GM23248 (cell line): ENCODE measurements around the gene GRPEL2. TPM values are rescaled to one million over a fixed set of nuclear protein-coding genes. Genes with fewer than 3 reads are reported as not detected.

ENCODE experiments used
- DNase-seq: peaks from one replicate; pipeline ENCODE4 v3.0.0-alpha.2; 2015
- H2AFZ ChIP-seq: fragments of 200-600 bp; sonication (generic); 2 replicates; pipeline ENCODE4 v1.6.1; 2016; ENCODE audit warnings: antibody characterized with exemption
- H3F3A ChIP-seq: fragments of 200-600 bp; sonication (generic); 2 replicates; pipeline ENCODE4 v1.6.1; 2016; ENCODE audit warnings: mild to moderate bottlenecking, antibody characterized with exemption, mixed run types; ENCODE audit not compliant: insufficient read depth
- H3K27ac ChIP-seq: fragments of 200-600 bp; sonication (generic); 2 replicates; pipeline ENCODE4 v1.5.1; 2016; ENCODE audit warnings: mild to moderate bottlenecking
- H3K27me3 ChIP-seq: fragments of 200-600 bp; sonication (generic); replicated peaks from 2 replicates; pipeline ENCODE4 v1.6.1; 2016; ENCODE audit warnings: mild to moderate bottlenecking; ENCODE audit not compliant: insufficient read depth
- H3K36me3 ChIP-seq: fragments of 200-600 bp; sonication (generic); 2 replicates; pipeline ENCODE4 v1.6.1; 2016; ENCODE audit warnings: low read depth, mild to moderate bottlenecking
- H3K4me1 ChIP-seq: fragments of 200-600 bp; sonication (generic); 2 replicates; pipeline ENCODE4 v1.6.1; 2016; ENCODE audit warnings: mild to moderate bottlenecking; ENCODE audit not compliant: insufficient read depth
- H3K4me2 ChIP-seq: fragments of 200-600 bp; sonication (generic); one replicate; pipeline ENCODE4 v1.6.1; 2016; ENCODE audit warnings: mild to moderate bottlenecking; ENCODE audit not compliant: unreplicated experiment
- H3K4me3 ChIP-seq: fragments of 200-600 bp; sonication (generic); 2 replicates; pipeline ENCODE4 v1.5.1; 2016; ENCODE audit warnings: mild to moderate bottlenecking
- H3K79me2 ChIP-seq: fragments of 200-600 bp; sonication (generic); 2 replicates; pipeline ENCODE4 v1.6.1; 2016; ENCODE audit warnings: mild to moderate bottlenecking; ENCODE audit not compliant: insufficient read depth
- H3K9ac ChIP-seq: fragments of 200-600 bp; sonication (generic); 2 replicates; pipeline ENCODE4 v1.6.1; 2016; ENCODE audit warnings: mild to moderate bottlenecking
- H3K9me2 ChIP-seq: fragments of 200-600 bp; sonication (generic); 2 replicates; pipeline ENCODE4 v1.6.1; 2016; ENCODE audit warnings: mixed run types, mild to moderate bottlenecking, moderate library complexity; ENCODE audit not compliant: insufficient read depth
- H3K9me3 ChIP-seq: fragments of 200-600 bp; sonication (generic); one replicate; pipeline ENCODE4 v1.6.1; 2017; ENCODE audit warnings: low read depth
- H4K20me1 ChIP-seq: fragments of 200-600 bp; sonication (generic); 2 replicates; pipeline ENCODE4 v1.6.0; 2016; ENCODE audit not compliant: insufficient read depth
- EZH2 ChIP-seq: fragments of 200-600 bp; sonication (generic); IDR thresholded peaks from 2 replicates; pipeline ENCODE4 v1.6.1; 2018; ENCODE audit warnings: antibody characterized with exemption, mild to moderate bottlenecking; ENCODE audit not compliant: insufficient read depth, poor library complexity, severe bottlenecking
- EZH2phosphoT487 ChIP-seq: fragments of 200-600 bp; sonication (generic); IDR thresholded peaks from 2 replicates; pipeline ENCODE4 v1.6.1; 2018; ENCODE audit warnings: antibody characterized with exemption, moderate library complexity, mild to moderate bottlenecking, low read depth; ENCODE audit not compliant: insufficient read depth
- WGBS, 2 experiments: methylation state at CpG; one replicate each; pipeline ENCODE4 v1.1.6; 2015 to 2017; ENCODE audit warnings: low lambda C conversion rate in 2 of 2, low coverage in 1 of 2; ENCODE audit errors: missing lambda C conversion rate in 2 of 2; 5-methylcytosine and 5-hydroxymethylcytosine counted together
- in situ Hi-C: fragments of 300-500 bp; cut with MboI; formaldehyde crosslinking; loops from 2 replicates; pipeline ENCODE4 v1.15.0; 2020
- polyA plus RNA-seq: library from polyadenylated mRNA; unstranded; fragments of >200 nt; fragmentation: Nextera tagmentation; extraction: Ambion mirVana; gene quantifications from 2 replicates; pipeline ENCODE4 v1.2.1, GENCODE V29; 2016
- total RNA-seq: library from RNA; depleted of rRNA; stranded (reverse); fragments of >200 nt; shearing (Covaris generic); gene quantifications from 2 replicates; pipeline ENCODE4 v1.2.3, GENCODE V29; 2014

The GRPEL2 gene
- total and polyA plus RNA-seq, 2 experiments from 2014 or later: 19.5 to 27.0 TPM

GRCh38 chr5:149299451-149300054 is 45.7 kb upstream of the GRPEL2 start:
- 94 to 96% methylated on average over 14 of the region's 14 CpGs for WGBS, 2 experiments
- Histone ChIP-seq H3K9ac (no peak overlapping the region), H3K36me3 (no peaks in the 10 kb centered on the region), H3K79me2 (no peaks in the 10 kb centered on the region), H3F3A (peaks cover 6% of the 10 kb centered on the region), H4K20me1 (no peaks in the 10 kb centered on the region), H2AFZ (no peak overlapping the region), H3K4me3 (no peak overlapping the region), H3K9me2 (no peaks in the 10 kb centered on the region), H3K4me2 (no peak overlapping the region), H3K27ac (no peak overlapping the region), H3K9me3 (no peaks in the 10 kb centered on the region), H3K27me3 (no peaks in the 10 kb centered on the region), H3K4me1 (no peaks in the 10 kb centered on the region)
- in situ Hi-C loops: no loop called here
- TF ChIP-seq EZH2 (no peak), EZH2phosphoT487 (no peak)
- no peak for DNase-seq

DNA sequence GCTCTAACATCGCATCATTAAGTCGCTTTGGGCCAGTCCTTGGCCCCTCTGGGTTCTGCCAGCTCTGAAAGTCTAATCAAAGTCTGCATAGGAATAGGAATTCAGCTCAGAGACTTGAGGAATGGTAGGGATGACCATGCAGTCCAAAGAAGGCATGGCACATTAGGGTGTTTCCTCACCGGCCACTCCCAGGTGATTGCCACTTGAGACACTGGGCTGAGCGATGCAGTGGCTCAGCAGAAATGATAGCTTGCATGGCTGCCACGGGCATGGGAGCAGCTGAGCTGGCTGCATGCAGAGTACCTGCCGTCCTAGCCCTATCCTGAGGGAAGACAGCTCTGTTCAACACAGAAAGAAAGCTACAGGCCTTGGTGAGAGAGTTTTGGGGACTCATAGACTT is 44.9 kb upstream of the GRPEL2 start:
- Histone ChIP-seq H3K4me1 (no peaks in the 10 kb centered on the region), H4K20me1 (no peaks in the 10 kb centered on the region), H3K27ac (no peak overlapping the region), H2AFZ (no peak overlapping the region), H3K4me3 (no peak overlapping the region), H3F3A (peaks cover 6% of the 10 kb centered on the region), H3K79me2 (no peaks in the 10 kb centered on the region), H3K4me2 (no peak overlapping the region), H3K9ac (no peak overlapping the region), H3K36me3 (no peaks in the 10 kb centered on the region), H3K9me2 (no peaks in the 10 kb centered on the region), H3K27me3 (no peaks in the 10 kb centered on the region), H3K9me3 (no peaks in the 10 kb centered on the region)
- in situ Hi-C loops: no loop called here
- TF ChIP-seq EZH2phosphoT487: no peak
- TF ChIP-seq EZH2: no peak
- 97% methylated on average over 6 of the region's 6 CpGs for WGBS, 2 experiments
- no peak for DNase-seq

GRCh38 chr5:149301049-149301743 is 44.1 kb upstream of the GRPEL2 start:
- in situ Hi-C loops: no loop called here
- no peak overlapping the region for H3K4me3 ChIP-seq

DNA sequence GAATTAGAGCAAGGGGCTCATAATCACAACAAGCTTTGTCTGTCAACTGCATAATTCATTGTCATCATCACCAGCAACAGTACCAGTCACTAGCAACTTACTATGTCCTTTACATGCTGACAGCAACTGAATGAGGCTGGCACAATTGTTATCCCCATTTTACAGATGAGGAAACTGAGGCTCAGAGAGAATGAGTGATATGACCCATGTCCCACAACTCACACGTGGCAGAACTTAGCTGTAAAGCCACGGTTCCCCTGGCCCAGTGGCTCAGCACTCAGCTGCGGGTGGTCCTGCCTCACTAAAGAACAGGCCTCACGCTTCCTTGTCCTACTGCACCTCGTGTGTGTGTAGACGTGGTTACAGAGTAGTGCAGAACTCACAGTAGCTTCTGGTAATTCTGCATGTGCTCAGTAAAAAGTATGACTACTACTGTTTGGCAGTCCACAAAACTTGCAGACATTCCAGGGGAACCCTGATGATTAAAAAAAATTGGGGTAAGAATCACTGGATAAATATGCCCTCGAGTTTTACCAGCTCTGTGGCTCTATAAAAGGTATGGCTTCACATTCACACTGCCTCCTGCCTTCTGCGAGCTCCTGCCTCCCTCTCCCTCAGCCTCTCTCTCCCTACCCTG is 43.4 kb upstream of the GRPEL2 start:
- no peak overlapping the region; the same call in 1 of the 2 replicates for H3K9ac ChIP-seq
- H3F3A ChIP-seq: peaks cover 6% of the 10 kb centered on the region

More at GRCh38 chr5:149301049-149301743, 44.1 kb upstream of the GRPEL2 start:
- no peak for TF ChIP-seq EZH2phosphoT487
- TF ChIP-seq EZH2: no peak
- Histone ChIP-seq H3K27ac (no peak overlapping the region), H2AFZ (no peak overlapping the region), H3K9ac (no peak overlapping the region; the same call in 1 of the 2 replicates), H3K4me1 (no peaks in the 10 kb centered on the region), H3K36me3 (no peaks in the 10 kb centered on the region), H3K9me3 (no peaks in the 10 kb centered on the region), H3K27me3 (no peaks in the 10 kb centered on the region), H4K20me1 (no peaks in the 10 kb centered on the region), H3K79me2 (no peaks in the 10 kb centered on the region), H3F3A (peaks cover 6% of the 10 kb centered on the region), H3K9me2 (no peaks in the 10 kb centered on the region), H3K4me2 (no peak overlapping the region)
- 92 to 97% methylated on average over 13 of the region's 13 CpGs for WGBS, 2 experiments
- DNase-seq: no peak

More for the DNA sequence above, 43.4 kb upstream of the GRPEL2 start:
- no peaks in the 10 kb centered on the region for H3K4me1 ChIP-seq
- H3K27me3 ChIP-seq: no peaks in the 10 kb centered on the region
- H3K9me2 ChIP-seq: no peaks in the 10 kb centered on the region
- H3K27ac ChIP-seq: no peak overlapping the region
- in situ Hi-C loops: no loop called here
- no peaks in the 10 kb centered on the region for H3K79me2 ChIP-seq
- WGBS, 2 experiments: 73 to 78% methylated on average over 8 of the region's 8 CpGs
- H2AFZ ChIP-seq: no peak overlapping the region
- peak; percentile 75 for DNase-seq
- no peak overlapping the region for H3K4me3 ChIP-seq
- H3K4me2 ChIP-seq: no peak overlapping the region
- H3K36me3 ChIP-seq: no peaks in the 10 kb centered on the region
- no peaks in the 10 kb centered on the region for H3K9me3 ChIP-seq
- H4K20me1 ChIP-seq: no peaks in the 10 kb centered on the region
- no peak for TF ChIP-seq EZH2phosphoT487
- no peak for TF ChIP-seq EZH2
